IMR-90 (cell line): ENCODE data around the gene KDM3B. TPM values are rescaled to one million over a fixed set of nuclear protein-coding genes. Genes with fewer than 3 reads are reported as not detected.

Source experiments
- ATAC-seq: fragments of 200-7000 bp; cut with Tn5 transposase; 2 replicates; pipeline ENCODE4 v1.9.1; 2020; ENCODE audit warnings: low read depth, mild to moderate bottlenecking, moderate library complexity
- BruUV-seq: library from RNA; stranded (reverse); fragments of 400-500 nt; replicated peaks from 2 replicates; lab custom pipeline; 2021; lab: Mats Ljungman, UMichigan
- CTCF ChIA-PET: fragments of 300-600 bp; formaldehyde crosslinking; extraction: SDS; loops from one replicate; lab custom pipeline; 2021; ENCODE audit warnings: antibody characterized with exemption; lab: Yijun Ruan, JAX
- POLR2A ChIA-PET: fragments of 300-600 bp; sonication (Branson Sonifier 250); formaldehyde crosslinking; loops from one replicate; lab custom pipeline; 2022; ENCODE audit warnings: antibody characterized with exemption; ENCODE audit not compliant: unreplicated experiment; lab: Charles Lee
- DNase-seq: peaks from one replicate; pipeline ENCODE4 v3.0.0; 2013
- H2AFZ ChIP-seq: replicated peaks from 2 replicates; pipeline ENCODE3; 2013; ENCODE audit warnings: low read length, mild to moderate bottlenecking; ENCODE audit not compliant: poor library complexity
- H2AK5ac ChIP-seq: 2 replicates; pipeline ENCODE4 v1.6.1; 2013; ENCODE audit warnings: low read depth, low read length, inconsistent platforms
- H2AK9ac ChIP-seq: replicated peaks from 2 replicates; pipeline ENCODE3; 2013; ENCODE audit warnings: mild to moderate bottlenecking, low read depth, low read length, moderate library complexity; ENCODE audit not compliant: poor library complexity
- H2BK120ac ChIP-seq: 2 replicates; pipeline ENCODE4 v1.6.1; 2013; ENCODE audit warnings: low read depth, low read length, inconsistent platforms
- H2BK15ac ChIP-seq: 3 replicates; pipeline ENCODE4 v1.6.1; 2013; ENCODE audit warnings: low read depth, low read length, inconsistent platforms
- H2BK20ac ChIP-seq: 2 replicates; pipeline ENCODE4 v1.6.1; 2013; ENCODE audit warnings: low read depth, mild to moderate bottlenecking, inconsistent platforms, low read length, moderate library complexity
- H2BK5ac ChIP-seq: 2 replicates; pipeline ENCODE4 v1.6.1; 2013; ENCODE audit warnings: mild to moderate bottlenecking, low read depth, low read length, inconsistent platforms; ENCODE audit not compliant: poor library complexity, severe bottlenecking
- H3K14ac ChIP-seq: replicated peaks from 2 replicates; pipeline ENCODE4 v1.6.1; 2013; ENCODE audit warnings: low read depth, low read length, inconsistent platforms
- H3K18ac ChIP-seq: 2 replicates; pipeline ENCODE4 v1.6.1; 2013; ENCODE audit warnings: low read depth, low read length, control low read depth
- H3K23ac ChIP-seq: 2 replicates; pipeline ENCODE4 v1.6.1; 2013; ENCODE audit warnings: low read depth, low read length, inconsistent platforms
- H3K27ac ChIP-seq: 2 replicates; pipeline ENCODE4 v1.5.1; 2013; ENCODE audit warnings: mild to moderate bottlenecking, control low read depth, low read length; ENCODE audit not compliant: insufficient read depth
- H3K27me3 ChIP-seq: 2 replicates; pipeline ENCODE4 v1.6.1; 2013; ENCODE audit warnings: low read length; ENCODE audit not compliant: control insufficient read depth, insufficient read depth
- H3K36me3 ChIP-seq: 2 replicates; pipeline ENCODE4 v1.6.1; 2013; ENCODE audit warnings: low read length, mixed read lengths; ENCODE audit not compliant: control insufficient read depth, insufficient read depth
- H3K4ac ChIP-seq: 2 replicates; pipeline ENCODE4 v1.6.1; 2013; ENCODE audit warnings: low read depth, low read length, inconsistent platforms
- H3K4me1 ChIP-seq: 2 replicates; pipeline ENCODE4 v1.6.1; 2013; ENCODE audit warnings: low read length, mixed read lengths; ENCODE audit not compliant: control insufficient read depth, insufficient read depth
- H3K4me2 ChIP-seq: 2 replicates; pipeline ENCODE4 v1.6.1; 2013; ENCODE audit warnings: low read depth, mild to moderate bottlenecking, control low read depth, low read length, moderate library complexity
- H3K4me3 ChIP-seq: 2 replicates; pipeline ENCODE4 v1.5.1; 2013; ENCODE audit warnings: low read depth, mild to moderate bottlenecking, control low read depth, low read length, moderate library complexity; ENCODE audit not compliant: insufficient read depth
- H3K56ac ChIP-seq: 2 replicates; pipeline ENCODE4 v1.6.1; 2013; ENCODE audit warnings: low read length, inconsistent platforms; ENCODE audit not compliant: insufficient read depth; ENCODE audit errors: extremely low read depth
- H3K79me1 ChIP-seq, 2 experiments: 2 replicates each; pipeline ENCODE4 v1.6.1; 2013; ENCODE audit warnings: low read length in 2 of 2, inconsistent platforms in 1 of 2, low read depth in 1 of 2
- H3K9ac ChIP-seq: 2 replicates; pipeline ENCODE4 v1.6.1; 2013; ENCODE audit warnings: low read depth, low read length, control low read depth
- H3K9me1 ChIP-seq: 2 replicates; pipeline ENCODE4 v1.6.1; 2013; ENCODE audit warnings: low read length, inconsistent platforms; ENCODE audit not compliant: insufficient read depth
- H3K9me3 ChIP-seq: 2 replicates; pipeline ENCODE4 v1.6.1; 2013; ENCODE audit warnings: low read length; ENCODE audit not compliant: control insufficient read depth, insufficient read depth
- H4K20me1 ChIP-seq: 2 replicates; pipeline ENCODE4 v1.6.1; 2013; ENCODE audit warnings: low read length, inconsistent platforms; ENCODE audit not compliant: insufficient read depth
- H4K5ac ChIP-seq: 2 replicates; pipeline ENCODE4 v1.6.1; 2013; ENCODE audit warnings: mild to moderate bottlenecking, low read depth, low read length, control low read depth
- H4K8ac ChIP-seq, 2 experiments: 2 replicates each; pipeline ENCODE4 v1.6.1; 2013; ENCODE audit warnings: low read depth in 2 of 2, low read length in 2 of 2, control low read depth in 1 of 2, inconsistent platforms in 1 of 2
- H4K91ac ChIP-seq: 2 replicates; pipeline ENCODE4 v1.6.1; 2013; ENCODE audit warnings: low read depth, low read length, inconsistent platforms; ENCODE audit not compliant: insufficient read depth
- BHLHE40 ChIP-seq: fragments of 150-350 bp; IDR thresholded peaks from 2 replicates; pipeline ENCODE4 v1.6.1; 2016; ENCODE audit warnings: mild to moderate bottlenecking, low read depth, low read length
- CEBPB ChIP-seq: IDR thresholded peaks from 2 replicates; pipeline ENCODE4 v1.6.1; 2012; ENCODE audit warnings: low read depth, low read length, improper control_type of control experiment
- CHD1 ChIP-seq: IDR thresholded peaks from 2 replicates; pipeline ENCODE4 v1.6.1; 2012; ENCODE audit warnings: low read depth, low read length, improper control_type of control experiment
- CTCF ChIP-seq: conservative IDR thresholded peaks from 2 replicates; pipeline ENCODE4 v1.5.1; 2012; ENCODE audit warnings: mild to moderate bottlenecking, low read depth, low read length, improper control_type of control experiment
- ELK1 ChIP-seq: fragments of 150-350 bp; IDR thresholded peaks from 2 replicates; pipeline ENCODE4 v1.6.1; 2016; ENCODE audit warnings: low read depth, mild to moderate bottlenecking, low read length, moderate library complexity, borderline replicate concordance
- FOS ChIP-seq: fragments of 150-350 bp; IDR thresholded peaks from 2 replicates; pipeline ENCODE4 v1.6.1; 2016; ENCODE audit warnings: low read depth, low read length
- MAFK ChIP-seq: IDR thresholded peaks from 2 replicates; pipeline ENCODE4 v1.6.1; 2012; ENCODE audit warnings: low read depth, low read length, improper control_type of control experiment
- MAZ ChIP-seq: IDR thresholded peaks from 2 replicates; pipeline ENCODE4 v1.6.1; 2012; ENCODE audit warnings: low read depth, mild to moderate bottlenecking, low read length, improper control_type of control experiment, moderate library complexity, borderline replicate concordance
- MXI1 ChIP-seq: IDR thresholded peaks from 2 replicates; pipeline ENCODE4 v1.6.1; 2012; ENCODE audit warnings: low read depth, mild to moderate bottlenecking, low read length, moderate library complexity, borderline replicate concordance
- NFE2L2 ChIP-seq: fragments of 150-350 bp; IDR thresholded peaks from 2 replicates; pipeline ENCODE4 v1.6.1; 2016; ENCODE audit warnings: low read depth, mild to moderate bottlenecking, low read length
- POLR2A ChIP-seq: IDR thresholded peaks from 2 replicates; pipeline ENCODE4 v1.6.1; 2012; ENCODE audit warnings: mild to moderate bottlenecking, low read depth, low read length
- RAD21 ChIP-seq: IDR thresholded peaks from 2 replicates; pipeline ENCODE4 v1.6.1; 2012; ENCODE audit warnings: low read length, improper control_type of control experiment
- RCOR1 ChIP-seq: IDR thresholded peaks from 2 replicates; pipeline ENCODE4 v1.6.1; 2012; ENCODE audit warnings: mild to moderate bottlenecking, low read length, improper control_type of control experiment; ENCODE audit not compliant: insufficient replicate concordance
- RFX5 ChIP-seq: IDR thresholded peaks from 2 replicates; pipeline ENCODE4 v1.8.0; 2012; ENCODE audit warnings: low read depth, mild to moderate bottlenecking, low read length, moderate library complexity
- SMC3 ChIP-seq: fragments of 150-350 bp; IDR thresholded peaks from 2 replicates; pipeline ENCODE4 v1.6.1; 2016; ENCODE audit warnings: low read depth, mild to moderate bottlenecking, antibody characterized with exemption, low read length, moderate library complexity
- WGBS, 2 experiments: methylation state at CpG; one replicate each; pipeline versions ENCODE4 v1.1.5 to v1.1.7; 2013; ENCODE audit warnings: missing lambda C conversion rate in 2 of 2; ENCODE audit not compliant: insufficient read length in 1 of 2; ENCODE audit errors: extremely low coverage in 2 of 2; 5-methylcytosine and 5-hydroxymethylcytosine counted together
- dilution Hi-C: fragments of 300-500 bp; cut with HindIII; formaldehyde crosslinking; loops from one replicate; pipeline ENCODE4 v1.14.3; 2018; ENCODE audit warnings: low sequenced_read_pairs; ENCODE audit not compliant: unreplicated experiment
- in situ Hi-C: fragments of 300-500 bp; cut with MboI; formaldehyde crosslinking; loops from 3 replicates; pipeline ENCODE4 v1.14.3; 2019; ENCODE audit warnings: low sequenced_read_pairs, inconsistent platforms, mixed read lengths
- intact Hi-C: fragments of 100-400 bp; cut with micrococcal nuclease; formaldehyde crosslinking; loops from 2 replicates; pipeline ENCODE4 v1.10.0; 2022
- polyA plus RNA-seq, 3 experiments: library from polyadenylated mRNA; depleted of rRNA; stranded (reverse); fragments of >200 nt; gene quantifications; 2 replicates each; pipeline ENCODE4 v1.2.3, GENCODE V29; 2012; ENCODE audit warnings: low replicate concordance in 1 of 3
- total RNA-seq: library from RNA; depleted of rRNA; stranded (reverse); fragments of >200 nt; gene quantifications from 2 replicates; pipeline ENCODE4 v1.2.3, GENCODE V29; 2012
- TF ChIP-seq, protein P1 (sequence below): fragments of 150-350 bp; IDR thresholded peaks from 2 replicates; pipeline ENCODE4 v1.6.1; 2017; ENCODE audit warnings: mild to moderate bottlenecking, antibody characterized with exemption, low read length, low read depth

The KDM3B gene
- total and polyA plus RNA-seq, 2 of the 4 experiments (the other 2 are of a cell fraction), result 19.4 to 35.8 TPM

GRCh38 chr5:138385660-138386059 is 33.2 kb downstream of the KDM3B start:
- Histone ChIP-seq H3K27ac (no peak overlapping the region), H3K27me3 (no peaks in the 10 kb centered on the region), H4K5ac (no peak overlapping the region), H3K36me3 (peaks cover 32% of the 10 kb centered on the region), H4K20me1 (no peaks in the 10 kb centered on the region), H4K91ac (no peak overlapping the region), H2AFZ (no peak overlapping the region), H2BK20ac (no peak overlapping the region), H3K4me3 (no peak overlapping the region), H3K23ac (no peak overlapping the region), H4K8ac (no peak overlapping the region), H3K9me3 (no peaks in the 10 kb centered on the region), H2AK5ac (no peak overlapping the region), H3K4ac (no peak overlapping the region), H3K18ac (no peak overlapping the region), H3K79me1 (peaks cover 0 to 6% of the 10 kb centered on the region in 2 experiments; a peak in 1 of 4 replicates), H3K9ac (no peak overlapping the region), H2BK5ac (no peak overlapping the region), H3K14ac (no peak overlapping the region), H2BK120ac (no peak overlapping the region), H3K4me2 (no peak overlapping the region), H3K9me1 (0 out of 2 replicates have a peak, but pooled peaks cover 4% of the 10 kb centered on the region), H2BK15ac (no peak overlapping the region), H2AK9ac (no peak overlapping the region), H3K4me1 (no peaks in the 10 kb centered on the region), H3K56ac (no peak overlapping the region)
- in situ Hi-C loops, result no loop called here
- no peak for DNase-seq
- intact Hi-C loops, result loop anchor here (5.0 kb wide), 1 partner anchor 37 kb away; no protein-coding TSS in a partner anchor
- TF ChIP-seq, protein P1, sequence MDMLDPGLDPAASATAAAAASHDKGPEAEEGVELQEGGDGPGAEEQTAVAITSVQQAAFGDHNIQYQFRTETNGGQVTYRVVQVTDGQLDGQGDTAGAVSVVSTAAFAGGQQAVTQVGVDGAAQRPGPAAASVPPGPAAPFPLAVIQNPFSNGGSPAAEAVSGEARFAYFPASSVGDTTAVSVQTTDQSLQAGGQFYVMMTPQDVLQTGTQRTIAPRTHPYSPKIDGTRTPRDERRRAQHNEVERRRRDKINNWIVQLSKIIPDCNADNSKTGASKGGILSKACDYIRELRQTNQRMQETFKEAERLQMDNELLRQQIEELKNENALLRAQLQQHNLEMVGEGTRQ, result no peak
- TF ChIP-seq POLR2A (no peak), RCOR1 (no peak), RFX5 (no peak), BHLHE40 (no peak), RAD21 (no peak), CTCF (no peak), SMC3 (no peak), CHD1 (no peak), FOS (no peak), MXI1 (no peak), CEBPB (no peak), ELK1 (no peak), MAZ (no peak), NFE2L2 (no peak), MAFK (no peak)
- BruUV-seq, result no TSS peak
- WGBS, 2 experiments, result 90% methylated on average over 1 of the region's 1 CpG; no CpG with 5 or more reads in 1 of the 2 experiments
- no peak for ATAC-seq
- POLR2A ChIA-PET, result no interaction called here
- dilution Hi-C loops, result no loop called here
- CTCF ChIA-PET, result interaction anchor here (0.7 kb wide), 1 partner anchor 26 kb away, joined by 3 read pairs; no protein-coding TSS in a partner anchor
